GM21390 (cell line): ENCODE measurements around the gene KRTAP5-3.
A peak's percentile ranks its signal among the peaks of the same experiment; 100 is the strongest.
"Not testable (repeated sequence)": the region's sequence is repeated elsewhere in the genome, so short reads cannot be mapped to it uniquely, and the experiment has no call there.

Source experiments
- ATAC-seq: cut with Tn5 transposase; IDR thresholded peaks from one replicate; pipeline ENCODE4 v1.9.1; 2021; ENCODE audit not compliant: unreplicated experiment

Gene KRTAP5-3

GRCh38 chr11:1622086-1622485 is 13.8 kb upstream of the KRTAP5-3 start, which contains the start of gene KRTAP5-4:
KRTAP5-4 (minus strand) TSS chr11:1622138; CDS start chr11:1622093, 45 bp downstream.
- no peak for ATAC-seq

DNA sequence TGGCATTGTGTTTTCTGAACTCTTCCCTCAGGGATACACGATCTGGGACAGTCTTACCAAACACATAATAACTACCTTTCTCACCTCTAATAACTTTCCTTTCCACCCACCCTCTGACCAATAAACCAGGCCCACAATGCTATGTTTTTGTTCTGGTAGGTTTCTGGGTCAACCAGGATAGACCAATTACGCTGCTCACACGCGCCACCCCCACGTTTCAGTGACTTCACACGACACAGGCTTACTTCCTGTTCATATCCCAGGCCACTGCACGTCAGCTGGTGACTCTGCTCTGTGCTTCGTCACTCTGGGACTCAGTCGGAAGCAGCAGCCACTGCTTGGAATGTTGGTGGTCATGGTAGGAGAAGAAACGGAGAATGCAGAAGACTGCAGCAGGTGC is 11.2 kb upstream of the KRTAP5-3 start:
- ATAC-seq: no peak

DNA sequence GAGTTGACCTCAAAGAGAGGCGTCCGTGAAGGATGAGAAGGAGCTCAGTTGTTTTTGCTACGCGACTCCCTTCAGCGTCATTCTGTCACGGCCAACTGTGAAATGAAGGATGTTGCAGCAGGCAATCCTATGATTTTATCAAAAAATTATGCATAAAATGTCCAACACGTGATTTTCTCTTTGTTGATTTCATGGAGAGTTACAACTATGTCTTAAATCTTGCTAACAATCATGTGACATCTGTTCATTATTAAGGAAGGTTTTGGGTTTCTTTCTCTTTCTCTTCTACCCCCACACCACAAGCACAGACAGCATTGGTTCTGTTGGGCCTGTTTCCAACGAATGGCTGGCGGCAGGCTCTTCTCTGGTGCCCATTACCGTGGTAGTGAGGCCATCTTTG is 10.0 kb upstream of the KRTAP5-3 start:
- ATAC-seq: no peak

GRCh38 chr11:1607901-1608300 is 362 bp downstream of the KRTAP5-3 start:
- not testable (repeated sequence) for ATAC-seq

DNA sequence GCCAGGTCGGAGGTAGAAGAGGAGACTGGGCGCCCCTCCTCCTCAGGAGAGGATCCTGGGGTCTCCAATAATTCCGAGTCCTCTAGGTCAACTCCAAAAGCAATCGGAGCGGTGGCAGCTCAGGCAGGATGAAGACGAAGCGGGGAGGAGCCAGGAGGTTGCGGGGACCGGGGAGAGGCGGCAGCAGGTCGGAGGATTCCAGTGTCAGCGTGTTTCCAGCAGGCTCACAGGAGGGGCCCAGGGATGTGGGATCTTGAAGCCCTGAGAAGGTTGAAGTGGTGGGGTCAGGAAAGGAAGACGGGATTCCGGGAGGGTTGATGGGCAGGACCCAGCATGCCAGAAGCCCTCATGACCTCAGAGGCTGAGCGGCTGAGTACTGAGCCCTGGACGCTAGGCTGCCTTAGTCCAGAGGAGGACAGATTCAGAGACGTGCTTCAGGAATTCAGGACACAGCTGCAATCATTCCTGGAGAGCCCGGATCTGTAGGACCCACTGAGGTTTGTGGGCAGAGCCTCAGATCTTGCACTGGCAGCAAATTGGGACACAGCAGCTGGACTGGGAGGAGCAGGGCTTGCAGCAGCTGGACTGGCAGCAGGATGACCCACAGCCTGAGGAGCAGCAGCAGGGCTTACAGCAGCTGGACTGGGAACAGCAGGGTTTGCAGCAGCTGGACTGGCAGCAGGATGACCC is 962 bp downstream of the KRTAP5-3 start:
- not testable (repeated sequence) for ATAC-seq

DNA sequence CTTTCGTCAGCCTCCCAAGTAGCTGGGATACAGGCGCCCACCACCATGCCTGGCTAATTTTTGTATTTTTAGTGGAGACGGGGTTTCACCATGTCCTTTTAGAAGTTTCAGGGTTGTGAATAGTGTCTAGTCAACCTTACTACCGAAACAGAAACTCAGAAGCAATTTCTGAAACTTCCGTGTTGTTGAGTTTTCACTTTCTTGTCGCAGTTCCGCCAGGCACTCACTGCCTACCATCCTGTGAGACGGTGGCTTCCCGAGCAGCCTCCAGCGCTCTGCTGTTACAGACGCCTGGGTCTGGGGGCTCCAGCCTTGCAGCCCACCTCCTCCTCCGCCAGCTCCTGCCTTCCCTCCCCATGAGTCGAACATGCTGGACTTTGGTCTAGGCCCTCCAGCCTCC is 2.3 kb downstream of the KRTAP5-3 start:
- ATAC-seq: peak; percentile 91

GRCh38 chr11:1604711-1605110 is 3.6 kb downstream of the KRTAP5-3 start:
- ATAC-seq: no peak

DNA sequence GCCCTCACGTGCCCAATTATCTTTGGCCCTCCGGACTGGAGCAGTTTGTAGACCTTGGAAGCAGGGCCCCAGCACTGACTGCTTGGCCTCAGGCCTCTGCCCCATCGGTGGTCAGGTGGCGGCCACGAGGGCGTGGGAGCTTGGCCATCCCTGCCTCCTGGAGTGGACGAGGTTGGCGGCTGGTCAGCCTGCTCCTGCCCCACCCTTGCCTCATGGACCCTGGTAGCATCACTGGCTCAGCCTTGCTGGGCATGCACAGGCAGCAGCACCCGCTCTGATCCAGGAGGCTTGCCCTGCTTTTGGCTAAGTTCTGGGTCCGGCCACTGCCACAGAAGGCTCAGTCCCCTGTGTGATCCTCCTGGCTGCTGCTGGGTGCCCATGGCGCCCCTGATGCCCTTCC is 4.1 kb downstream of the KRTAP5-3 start:
- ATAC-seq: no peak

- no peak for ATAC-seq
These were observed 4.6 kb downstream of the KRTAP5-3 start for GRCh38 chr11:1603629-1604028.

GRCh38 chr11:1601663-1602062 is 6.6 kb downstream of the KRTAP5-3 start:
- ATAC-seq: not testable (repeated sequence)

DNA sequence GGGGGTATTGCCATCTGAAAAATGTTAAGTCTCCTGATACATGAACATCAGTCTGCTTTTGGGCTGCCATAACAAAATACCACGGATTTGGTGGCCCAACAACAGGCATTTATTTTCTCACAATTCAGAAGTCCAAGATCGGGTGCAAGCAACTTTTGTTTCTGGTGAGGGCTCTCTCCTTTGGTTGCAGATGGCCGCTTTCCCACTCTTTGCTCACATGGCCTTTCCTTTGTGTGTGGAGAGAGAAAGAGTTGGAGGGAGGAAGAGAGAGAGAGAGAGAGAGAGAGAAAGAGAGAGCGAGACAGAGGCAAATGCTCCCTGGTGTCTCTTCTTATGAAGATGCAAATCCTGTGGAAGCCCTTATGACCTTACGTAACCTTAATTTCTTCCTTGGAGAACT is 7.6 kb downstream of the KRTAP5-3 start:
- ATAC-seq: no peak

GRCh38 chr11:1598816-1599215 is 9.4 kb downstream of the KRTAP5-3 start:
- ATAC-seq: no peak

GRCh38 chr11:1598406-1598805 is 9.9 kb downstream of the KRTAP5-3 start:
- ATAC-seq: not testable (repeated sequence)

DNA sequence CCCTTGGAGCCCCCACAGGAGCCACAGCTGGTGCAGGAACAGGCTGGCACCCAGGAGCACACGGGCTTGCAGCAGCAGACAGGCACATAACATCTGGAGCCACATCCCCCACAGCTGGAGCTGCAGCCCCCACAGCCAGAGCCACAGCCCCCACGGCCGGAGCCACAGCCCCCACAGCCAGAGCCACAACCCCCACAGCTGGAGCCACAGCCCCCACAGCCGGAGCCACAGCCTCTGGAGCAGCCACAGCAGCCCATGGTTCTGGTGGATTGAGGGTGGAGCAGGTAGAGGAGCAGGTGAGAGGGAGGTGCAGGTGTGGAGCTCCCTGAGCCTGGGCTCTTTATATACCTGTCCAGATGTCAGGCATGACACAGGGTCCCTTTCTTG is 10.3 kb downstream of the KRTAP5-3 start, which contains the start of gene KRTAP5-2:
Gene KRTAP5-2, minus strand, starts transcription at position 301 of the 387 bp plus-strand sequence. Its CDS starts 44 bp downstream, at position 257.
- ATAC-seq: no peak

- no peak for ATAC-seq
These were observed 10.8 kb downstream of the KRTAP5-3 start for GRCh38 chr11:1597331-1597993.

GRCh38 chr11:1596576-1597121 is 11.6 kb downstream of the KRTAP5-3 start:
- ATAC-seq: not testable (repeated sequence)

GRCh38 chr11:1595994-1596575 is 12.2 kb downstream of the KRTAP5-3 start:
- ATAC-seq: not testable (repeated sequence)

DNA sequence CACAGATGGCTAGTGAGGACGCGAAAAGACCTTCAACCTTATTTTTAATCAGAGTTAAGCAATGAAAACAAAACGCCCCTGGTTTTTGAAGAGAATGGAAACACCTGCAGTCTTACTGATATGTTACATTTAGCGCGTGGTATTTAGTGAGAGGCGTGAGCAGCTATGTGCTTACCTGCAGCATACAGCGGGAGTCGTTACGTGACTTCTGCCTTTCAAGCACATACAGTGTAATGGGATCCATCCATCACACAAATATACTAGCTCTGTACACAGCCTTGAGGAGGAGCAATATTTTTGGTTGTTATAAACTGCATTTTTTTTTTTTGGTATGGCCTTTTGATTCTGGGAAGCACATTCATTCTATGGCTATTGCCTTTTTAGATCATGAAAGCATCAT is 15.6 kb downstream of the KRTAP5-3 start:
- ATAC-seq: no peak

- no peak for ATAC-seq
These were observed 18.3 kb downstream of the KRTAP5-3 start for GRCh38 chr11:1589996-1590395.

DNA sequence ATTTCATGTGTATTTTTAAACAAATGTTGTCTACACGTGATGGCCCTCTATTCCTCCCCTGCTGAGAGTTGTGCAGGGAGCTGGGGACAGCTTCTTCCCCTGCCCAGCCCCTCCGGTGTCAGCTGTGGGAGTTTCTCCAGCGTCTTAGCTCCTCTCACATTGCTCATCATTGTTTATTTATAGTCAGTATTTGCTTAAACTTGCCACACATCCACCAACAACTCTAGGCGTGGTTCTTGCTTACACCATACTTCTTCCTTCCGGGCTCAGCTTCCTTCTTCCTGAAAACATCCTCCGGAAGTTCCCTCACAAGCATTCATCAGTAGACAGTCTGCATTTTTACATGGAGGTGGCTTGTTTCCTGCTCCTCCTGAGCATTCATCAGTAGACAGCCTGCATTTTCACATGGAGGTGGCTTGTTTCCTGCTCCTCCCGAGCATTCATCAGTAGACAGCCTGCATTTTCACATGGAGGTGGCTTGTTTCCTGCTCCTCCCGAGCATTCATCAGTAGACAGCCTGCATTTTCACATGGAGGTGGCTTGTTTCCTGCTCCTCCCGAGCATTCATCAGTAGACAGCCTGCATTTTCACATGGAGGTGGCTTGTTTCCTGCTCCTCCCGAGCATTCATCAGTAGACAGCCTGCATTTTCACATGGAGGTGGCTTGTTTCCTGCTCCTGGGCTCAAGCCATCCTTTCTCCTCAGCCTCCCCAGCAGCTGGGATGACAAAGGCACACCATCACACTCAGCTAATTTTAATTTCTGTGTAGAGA is 18.9 kb downstream of the KRTAP5-3 start:
- not testable (repeated sequence) for ATAC-seq

- no peak for ATAC-seq
These were observed 21.6 kb downstream of the KRTAP5-3 start for GRCh38 chr11:1586699-1587098.
